EL (cell line): ENCODE results near the gene PTPRCAP.
"Not testable (repeated sequence)": the region's sequence is repeated elsewhere in the genome, so short reads cannot be mapped to it uniquely, and the experiment has no call there.

Source experiments
- DNase-seq: peaks from one replicate; pipeline ENCODE4 v3.0.0-alpha.2; 2016

PTPRCAP gene

GRCh38 chr11:67440229-67441097, 3.0 kb upstream of the PTPRCAP start:
- DNase-seq = no peak

GRCh38 chr11:67439321-67440228, 2.1 kb upstream of the PTPRCAP start:
- DNase-seq = no peak

GRCh38 chr11:67438158-67438902, 848 bp upstream of the PTPRCAP start:
- DNase-seq = no peak

GRCh38 chr11:67437809-67438157, 301 bp upstream of the PTPRCAP start:
- DNase-seq = no peak

GRCh38 chr11:67436459-67437081, 912 bp downstream of the PTPRCAP start:
- no peak for DNase-seq

- DNase-seq = no peak
These were observed 1.6 kb downstream of the PTPRCAP start for GRCh38 chr11:67435727-67436458.

GRCh38 chr11:67435031-67435726, 2.3 kb downstream of the PTPRCAP start:
- no peak for DNase-seq

- no peak for DNase-seq
These were observed 3.0 kb downstream of the PTPRCAP start for GRCh38 chr11:67434395-67434881.

- no peak for DNase-seq
These were observed 3.7 kb downstream of the PTPRCAP start for GRCh38 chr11:67433536-67434394.

GRCh38 chr11:67432655-67433349, 4.7 kb downstream of the PTPRCAP start:
- DNase-seq = no peak

GRCh38 chr11:67431346-67432249, 5.9 kb downstream of the PTPRCAP start:
- DNase-seq = no peak

GRCh38 chr11:67429722-67430121, 7.8 kb downstream of the PTPRCAP start:
- no peak for DNase-seq

GRCh38 chr11:67429038-67429668, 8.3 kb downstream of the PTPRCAP start:
- DNase-seq = no peak

GRCh38 chr11:67428052-67429001, 9.2 kb downstream of the PTPRCAP start, which contains the start of gene RPS6KB2:
Gene RPS6KB2, plus strand, starts transcription at chr11:67428494. Its CDS starts 52 bp downstream, at chr11:67428546.
- DNase-seq = peak; percentile 96

GRCh38 chr11:67427364-67427859, 10.1 kb downstream of the PTPRCAP start:
- DNase-seq = not testable (repeated sequence)
